HG02623 (cell line): Measurements from ENCODE around the gene SHISAL1.
"Not testable (repeated sequence)": the region's sequence is repeated elsewhere in the genome, so short reads cannot be mapped to it uniquely, and the experiment has no call there.

Experiments used
- ATAC-seq: cut with Tn5 transposase; IDR thresholded peaks from one replicate; pipeline ENCODE4 v1.9.1; 2021; ENCODE audit warnings: moderate library complexity; ENCODE audit not compliant: unreplicated experiment

The SHISAL1 gene

GRCh38 chr22:44329179-44329796 lies 16.5 kb upstream of the SHISAL1 start:
- peak; percentile 43 for ATAC-seq

GRCh38 chr22:44328762-44329161 lies 16.0 kb upstream of the SHISAL1 start:
- ATAC-seq, result no peak

- no peak for ATAC-seq
Observed at GRCh38 chr22:44328326-44328725, 15.6 kb upstream of the SHISAL1 start.

- ATAC-seq, result no peak
Observed at GRCh38 chr22:44326491-44326885, 13.7 kb upstream of the SHISAL1 start.

- no peak for ATAC-seq
Observed at GRCh38 chr22:44325718-44326490, 13.2 kb upstream of the SHISAL1 start.

- not testable (repeated sequence) for ATAC-seq
Observed at GRCh38 chr22:44323140-44323790, 10.5 kb upstream of the SHISAL1 start.

- ATAC-seq, result no peak
Observed at GRCh38 chr22:44319685-44320084, 6.9 kb upstream of the SHISAL1 start.

GRCh38 chr22:44318751-44319150 lies 6.0 kb upstream of the SHISAL1 start:
- ATAC-seq, result no peak

- no peak for ATAC-seq
Observed at GRCh38 chr22:44317886-44318637, 5.3 kb upstream of the SHISAL1 start.

GRCh38 chr22:44317123-44317444 lies 4.3 kb upstream of the SHISAL1 start:
- ATAC-seq, result no peak

GRCh38 chr22:44316393-44317122 lies 3.8 kb upstream of the SHISAL1 start:
- no peak for ATAC-seq

GRCh38 chr22:44314425-44315067 lies 1.8 kb upstream of the SHISAL1 start:
- ATAC-seq, result no peak

- no peak for ATAC-seq
Observed at GRCh38 chr22:44313385-44314006, 745 bp upstream of the SHISAL1 start.

GRCh38 chr22:44311855-44312170 lies 938 bp downstream of the SHISAL1 start:
- no peak for ATAC-seq

- ATAC-seq, result no peak
Observed at GRCh38 chr22:44311104-44311854, 1.5 kb downstream of the SHISAL1 start.

GRCh38 chr22:44309647-44310046 lies 3.1 kb downstream of the SHISAL1 start:
- no peak for ATAC-seq

- ATAC-seq, result no peak
Observed at GRCh38 chr22:44309137-44309536, 3.6 kb downstream of the SHISAL1 start.

GRCh38 chr22:44307509-44308169 lies 5.1 kb downstream of the SHISAL1 start:
- no peak for ATAC-seq

GRCh38 chr22:44305888-44306287 lies 6.9 kb downstream of the SHISAL1 start:
- ATAC-seq, result no peak
